Measurements from ENCODE around the gene ZYX. TPM values are rescaled to one million over a fixed set of nuclear protein-coding genes. Genes with fewer than 3 reads are reported as not detected.

ZYX gene
- polyA plus RNA-seq, 1 of the 3 experiments (the other 2 are of a cell fraction) = 271 TPM

- Histone ChIP-seq H4K20me1 (ENCODE audit: insufficient read depth) (peaks cover 48% of the 10 kb centered on the region), H2AFZ (ENCODE audit: low read depth) (no peak overlapping the region), H3F3A (replicated peaks; ENCODE audit: insufficient read depth) (peaks cover 23% of the 10 kb centered on the region), H3K79me2 (ENCODE audit: insufficient read depth) (peaks cover 94% of the 10 kb centered on the region), H3K4me2 (peak overlapping the region; percentile 100), H3K4me1 (ENCODE audit: control insufficient read depth in 1 of 2, insufficient read depth in 2 of 2, low read depth in 1 of 2, low read length in 1 of 2) (peaks cover 23 to 51% of the 10 kb centered on the region in 2 experiments; a peak in 3 of 4 replicates), H3K4me3 (ENCODE audit: low read depth in 2 of 2, low read length in 1 of 2) (peak overlapping the region; percentile 79 to 99), H3K36me3 (replicated peaks in 1 of 2; ENCODE audit: control insufficient read depth in 1 of 2, insufficient read depth in 2 of 2, low read length in 1 of 2) (peaks cover 16 to 42% of the 10 kb centered on the region in 2 experiments), H3K27ac (ENCODE audit: low read depth in 2 of 2, low read length in 1 of 2) (peak overlapping the region; percentile 91 to 100), H3K9me3 (no peaks in the 10 kb centered on the region), H3K27me3 (ENCODE audit: insufficient read depth) (no peaks in the 10 kb centered on the region), H3K9ac (peak overlapping the region; percentile 99), H3K9me2 (no peaks in the 10 kb centered on the region)
- 2% methylated on average over 22 of the region's 64 CpGs for WGBS (ENCODE audit: low lambda C conversion rate)
- CTCF ChIA-PET = interaction anchor here (1.0 to 5.8 kb wide), 7 partner anchors 12 to 793 kb away, joined by 3 to 50 read pairs (median 9); partner anchors contain the start of gene EPHA1
- peak; percentile 89 for DNase-seq
- POLR2A ChIA-PET = interaction anchor here (0.7 kb wide), 2 partner anchors 94 to 118 kb away, joined by 4 read pairs; partner anchors contain the start of genes CASP2 and GSTK1
- TF ChIP-seq POLR2AphosphoS5 (IDR thresholded peaks at IDR 0.05; ENCODE audit: low read depth, low read length) (peak; percentile 54), PBX3 (IDR thresholded peaks at IDR 0.05) (0 out of 2 replicates have a peak, but pooled peaks have one; percentile 8), FOXJ3 (CRISPR knock-in tag; IDR thresholded peaks at IDR 0.05) (no peak), NFIC (IDR thresholded peaks at IDR 0.05; ENCODE audit: borderline replicate concordance) (peak; percentile 96), TEAD4 (IDR thresholded peaks at IDR 0.05; ENCODE audit: borderline replicate concordance, insufficient read depth) (peak; percentile 7; the same call in 1 of the 2 replicates), EP300 (IDR thresholded peaks at IDR 0.05; ENCODE audit: borderline replicate concordance in 1 of 2, low read depth in 1 of 2, low read length in 1 of 2) (peak in 1 of 2 experiments; percentile 36; a peak in 1 of 4 replicates), SMC3 (IDR thresholded peaks at IDR 0.05; ENCODE audit: low read depth, low read length) (no peak), MXI1 (IDR thresholded peaks at IDR 0.05; ENCODE audit: low read depth, low read length) (no peak), SIN3A (IDR thresholded peaks at IDR 0.05; ENCODE audit: borderline replicate concordance, low read depth, low read length) (peak; percentile 66), MAX (IDR thresholded peaks at IDR 0.05; ENCODE audit: low read depth) (peak; percentile 50), TCF12 (IDR thresholded peaks at IDR 0.05) (peak; percentile 81), JUND (IDR thresholded peaks at IDR 0.05) (peak; percentile 1; the same call in 1 of the 2 replicates), CHD2 (IDR thresholded peaks at IDR 0.05; ENCODE audit: low read length, partially characterized antibody) (peak; percentile 44)
- TF ChIP-seq, protein P1, sequence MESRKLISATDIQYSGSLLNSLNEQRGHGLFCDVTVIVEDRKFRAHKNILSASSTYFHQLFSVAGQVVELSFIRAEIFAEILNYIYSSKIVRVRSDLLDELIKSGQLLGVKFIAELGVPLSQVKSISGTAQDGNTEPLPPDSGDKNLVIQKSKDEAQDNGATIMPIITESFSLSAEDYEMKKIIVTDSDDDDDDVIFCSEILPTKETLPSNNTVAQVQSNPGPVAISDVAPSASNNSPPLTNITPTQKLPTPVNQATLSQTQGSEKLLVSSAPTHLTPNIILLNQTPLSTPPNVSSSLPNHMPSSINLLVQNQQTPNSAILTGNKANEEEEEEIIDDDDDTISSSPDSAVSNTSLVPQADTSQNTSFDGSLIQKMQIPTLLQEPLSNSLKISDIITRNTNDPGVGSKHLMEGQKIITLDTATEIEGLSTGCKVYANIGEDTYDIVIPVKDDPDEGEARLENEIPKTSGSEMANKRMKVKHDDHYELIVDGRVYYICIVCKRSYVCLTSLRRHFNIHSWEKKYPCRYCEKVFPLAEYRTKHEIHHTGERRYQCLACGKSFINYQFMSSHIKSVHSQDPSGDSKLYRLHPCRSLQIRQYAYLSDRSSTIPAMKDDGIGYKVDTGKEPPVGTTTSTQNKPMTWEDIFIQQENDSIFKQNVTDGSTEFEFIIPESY (IDR thresholded peaks at IDR 0.05; ENCODE audit: borderline replicate concordance, low read depth) = no peak
Observed at GRCh38 chr7:143381427-143382125, 431 bp downstream of the ZYX start.
